Measurements from ENCODE around the gene SYNGR3. TPM values are rescaled to one million over a fixed set of nuclear protein-coding genes. Genes with fewer than 3 reads are reported as not detected.

SYNGR3 gene
- total RNA-seq, 1 donor from 2014 or later, result 6.0 TPM

DNA sequence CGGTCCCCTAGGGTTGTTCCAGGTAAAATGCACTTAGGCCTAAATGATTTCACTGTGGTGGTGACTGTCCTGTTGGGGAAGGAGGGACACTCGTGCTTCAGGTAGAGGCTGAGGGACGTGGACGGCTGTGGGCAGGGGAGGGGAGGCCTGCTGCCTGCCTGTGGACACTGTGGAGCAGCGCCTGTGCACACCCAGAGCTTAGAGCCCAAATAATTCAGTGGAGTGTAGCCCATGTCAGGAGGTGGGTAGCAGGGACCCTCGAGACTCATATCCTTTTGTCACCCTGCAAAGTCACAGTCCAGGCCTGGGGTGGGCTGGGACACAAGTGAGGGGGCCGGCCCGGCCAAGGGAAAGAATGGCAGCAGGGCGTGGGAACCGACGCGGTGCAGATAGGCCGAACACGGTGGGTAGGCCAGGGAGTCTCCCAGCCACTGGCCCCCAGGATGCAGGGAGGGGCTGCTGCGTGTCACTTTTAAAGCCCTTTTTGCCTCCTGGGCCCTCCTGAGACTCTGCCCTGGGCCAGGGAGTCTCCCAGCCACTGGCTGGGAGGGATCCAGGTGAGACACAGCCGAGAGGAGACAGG is 36.2 kb downstream of the SYNGR3 start:
- H3K4me3 Mint-ChIP-seq (ENCODE audit: unreplicated experiment), result peak overlapping the region; percentile 77
- Histone ChIP-seq H3K4me1 (ENCODE audit: insufficient read depth, low read length) (peaks cover 18% of the 10 kb centered on the region), H3K27me3 (ENCODE audit: insufficient read depth, low read length) (no peaks in the 10 kb centered on the region), H3K9ac (ENCODE audit: low read length) (peak overlapping the region; percentile 64), H3K27ac (ENCODE audit: low read depth, low read length) (no peak overlapping the region), H3K36me3 (ENCODE audit: insufficient read depth, low read length) (no peaks in the 10 kb centered on the region), H3K4me2 (ENCODE audit: low read length) (peak overlapping the region; percentile 77), H3K9me3 (ENCODE audit: insufficient read depth, low read depth, low read length) (no peaks in the 10 kb centered on the region), H3K4me3 (ENCODE audit: insufficient read depth, low read depth, low read length) (peak overlapping the region; percentile 17), H4K20me1 (ENCODE audit: insufficient read depth, low read length) (peaks cover 23% of the 10 kb centered on the region), H3K79me2 (ENCODE audit: insufficient read depth, low read length) (peaks cover 27% of the 10 kb centered on the region), H2AFZ (ENCODE audit: low read depth, low read length) (peak overlapping the region; percentile 66)
- TF ChIP-seq, protein P1, sequence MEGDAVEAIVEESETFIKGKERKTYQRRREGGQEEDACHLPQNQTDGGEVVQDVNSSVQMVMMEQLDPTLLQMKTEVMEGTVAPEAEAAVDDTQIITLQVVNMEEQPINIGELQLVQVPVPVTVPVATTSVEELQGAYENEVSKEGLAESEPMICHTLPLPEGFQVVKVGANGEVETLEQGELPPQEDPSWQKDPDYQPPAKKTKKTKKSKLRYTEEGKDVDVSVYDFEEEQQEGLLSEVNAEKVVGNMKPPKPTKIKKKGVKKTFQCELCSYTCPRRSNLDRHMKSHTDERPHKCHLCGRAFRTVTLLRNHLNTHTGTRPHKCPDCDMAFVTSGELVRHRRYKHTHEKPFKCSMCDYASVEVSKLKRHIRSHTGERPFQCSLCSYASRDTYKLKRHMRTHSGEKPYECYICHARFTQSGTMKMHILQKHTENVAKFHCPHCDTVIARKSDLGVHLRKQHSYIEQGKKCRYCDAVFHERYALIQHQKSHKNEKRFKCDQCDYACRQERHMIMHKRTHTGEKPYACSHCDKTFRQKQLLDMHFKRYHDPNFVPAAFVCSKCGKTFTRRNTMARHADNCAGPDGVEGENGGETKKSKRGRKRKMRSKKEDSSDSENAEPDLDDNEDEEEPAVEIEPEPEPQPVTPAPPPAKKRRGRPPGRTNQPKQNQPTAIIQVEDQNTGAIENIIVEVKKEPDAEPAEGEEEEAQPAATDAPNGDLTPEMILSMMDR (IDR thresholded peaks at IDR 0.05; ENCODE audit: insufficient read depth, low read depth, low read length), result no peak
- no peak for TF ChIP-seq EZH2 (IDR thresholded peaks at IDR 0.05; ENCODE audit: insufficient read depth, low read length)
- H3K36me3 Mint-ChIP-seq (ENCODE audit: low read depth, unreplicated experiment), result no peaks in the 10 kb centered on the region
- no peaks in the 10 kb centered on the region for H3K9me3 Mint-ChIP-seq (ENCODE audit: unreplicated experiment)
- H3K4me1 Mint-ChIP-seq (ENCODE audit: low read depth, unreplicated experiment), result peaks cover 7% of the 10 kb centered on the region
- H3K27me3 Mint-ChIP-seq (ENCODE audit: low read depth, unreplicated experiment), result peaks cover 4% of the 10 kb centered on the region
- H3K27ac Mint-ChIP-seq (ENCODE audit: unreplicated experiment), result no peak overlapping the region
- DNase-seq (ENCODE audit: low read depth) (no peak), FAIRE-seq (no peak)

DNA sequence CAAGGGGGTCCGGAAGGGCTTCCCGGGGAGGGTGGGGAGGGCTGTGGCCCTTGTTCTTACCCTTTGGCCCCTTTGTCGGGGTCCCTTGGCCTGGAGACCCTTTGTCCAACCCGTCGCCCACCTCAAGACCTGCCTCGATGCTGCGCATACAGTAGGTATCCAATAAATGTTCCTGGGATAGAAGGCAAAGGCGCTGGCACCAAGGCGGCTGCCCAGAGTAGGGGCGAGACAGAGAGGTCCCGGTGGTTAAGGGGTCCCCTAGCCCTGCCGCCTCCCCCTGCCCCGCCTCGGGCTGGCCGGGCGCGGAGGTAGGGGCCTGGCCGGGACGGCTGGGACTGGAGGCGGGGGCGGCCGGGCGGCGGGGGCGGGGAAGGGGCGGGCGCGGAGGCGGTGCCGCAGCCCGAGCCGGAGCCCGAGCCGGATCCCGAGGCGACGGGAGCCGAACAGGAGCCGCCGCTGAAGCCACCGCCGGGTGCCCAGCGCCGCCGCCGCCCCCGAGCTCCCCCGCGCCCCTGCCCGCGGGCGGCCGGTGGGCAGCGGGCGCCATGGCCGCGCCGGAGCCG is 36.8 kb downstream of the SYNGR3 start, which contains the start of gene NHERF2:
Gene NHERF2, plus strand, starts transcription at position 442 of the 563 bp plus-strand sequence. Its CDS starts 104 bp downstream, at position 546.
- Mint-ChIP-seq H3K4me1 (ENCODE audit: low read depth, unreplicated experiment) (peaks cover 7% of the 10 kb centered on the region), H3K36me3 (ENCODE audit: low read depth, unreplicated experiment) (no peaks in the 10 kb centered on the region), H3K9me3 (ENCODE audit: unreplicated experiment) (no peaks in the 10 kb centered on the region), H3K27me3 (ENCODE audit: low read depth, unreplicated experiment) (peaks cover 2% of the 10 kb centered on the region), H3K4me3 (ENCODE audit: unreplicated experiment) (peak within 1 kb of the TSS; percentile 96), H3K27ac (ENCODE audit: unreplicated experiment) (peak within 1 kb of the TSS; percentile 66)
- H2AFZ ChIP-seq (ENCODE audit: low read depth, low read length), result peak within 1 kb of the TSS; percentile 66
- H3K27ac ChIP-seq (ENCODE audit: low read depth, low read length), result no peak within 1 kb of the TSS
- no peak for DNase-seq (ENCODE audit: low read depth)
- peak within 1 kb of the TSS; percentile 65 for H3K9ac ChIP-seq (ENCODE audit: low read length)
- H3K4me3 ChIP-seq (ENCODE audit: insufficient read depth, low read depth, low read length), result peak within 1 kb of the TSS; percentile 69
- H3K79me2 ChIP-seq (ENCODE audit: insufficient read depth, low read length), result peaks cover 27% of the 10 kb centered on the region
- TF ChIP-seq, protein P1 (IDR thresholded peaks at IDR 0.05; ENCODE audit: insufficient read depth, low read depth, low read length), result no peak
- TF ChIP-seq EZH2 (IDR thresholded peaks at IDR 0.05; ENCODE audit: insufficient read depth, low read length), result no peak
- H3K27me3 ChIP-seq (ENCODE audit: insufficient read depth, low read length), result no peaks in the 10 kb centered on the region
- H3K4me1 ChIP-seq (ENCODE audit: insufficient read depth, low read length), result peaks cover 18% of the 10 kb centered on the region
- peak within 1 kb of the TSS; percentile 95 for H3K4me2 ChIP-seq (ENCODE audit: low read length)
- H4K20me1 ChIP-seq (ENCODE audit: insufficient read depth, low read length), result peaks cover 23% of the 10 kb centered on the region
- FAIRE-seq, result no peak
- no peaks in the 10 kb centered on the region for H3K36me3 ChIP-seq (ENCODE audit: insufficient read depth, low read length)
- no peaks in the 10 kb centered on the region for H3K9me3 ChIP-seq (ENCODE audit: insufficient read depth, low read depth, low read length)
